Activated CD8-positive, alpha-beta memory T cell treated with anti-CD3 and anti-CD28 coated beads, Interleukin-2, amount 50 U/mL, for 1 hour (primary cell): ENCODE results near the gene KLB.

ENCODE experiments used
- DNase-seq: peaks from one replicate; pipeline ENCODE4 v3.0.0-alpha.2; 2020; ENCODE audit errors: extremely low read depth

Gene KLB

DNA sequence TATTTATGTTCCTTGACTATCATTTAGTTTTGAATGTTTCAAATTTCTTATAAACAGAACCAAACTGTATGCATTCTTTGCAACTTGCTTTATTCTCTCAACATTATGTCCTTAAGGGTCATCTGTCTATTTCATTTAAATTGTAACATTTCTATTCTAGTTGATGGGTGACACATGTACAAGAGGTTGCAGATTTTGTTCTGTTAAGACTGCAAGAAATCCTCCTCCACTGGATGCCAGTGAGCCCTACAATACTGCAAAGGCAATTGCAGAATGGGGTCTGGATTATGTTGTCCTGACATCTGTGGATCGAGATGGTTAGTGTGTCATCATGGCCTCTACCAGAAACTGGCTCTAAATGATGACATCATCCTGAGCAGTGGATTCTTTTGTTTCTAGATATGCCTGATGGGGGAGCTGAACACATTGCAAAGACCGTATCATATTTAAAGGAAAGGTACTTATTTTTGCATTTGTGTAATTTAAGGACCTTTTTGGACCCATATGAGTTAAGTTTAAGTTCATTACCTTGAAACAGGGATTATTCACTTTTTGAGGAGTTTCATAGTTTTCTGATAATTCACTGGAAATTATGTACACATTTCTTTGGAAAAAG lies 58.3 kb downstream of the KLB start:
- DNase-seq, result no peak

DNA sequence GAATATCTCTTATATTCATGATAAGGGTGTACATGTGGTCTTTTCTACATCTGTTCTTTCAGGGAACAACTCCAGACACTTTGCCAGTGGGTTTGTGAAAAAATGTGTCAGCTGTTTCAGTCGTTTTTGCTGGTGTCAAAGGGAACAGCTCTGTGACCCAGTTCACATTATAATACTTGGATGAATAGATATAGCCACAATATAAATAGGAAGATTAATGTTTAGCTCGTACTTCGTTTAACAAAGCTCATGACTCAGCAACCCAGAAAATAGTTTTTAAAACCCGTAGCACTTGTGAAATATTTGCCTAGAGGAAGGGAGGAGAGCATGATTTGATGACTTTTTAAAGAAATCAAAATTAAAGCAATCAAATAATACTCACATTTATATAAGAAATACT lies 60.0 kb downstream of the KLB start:
- no peak for DNase-seq

DNA sequence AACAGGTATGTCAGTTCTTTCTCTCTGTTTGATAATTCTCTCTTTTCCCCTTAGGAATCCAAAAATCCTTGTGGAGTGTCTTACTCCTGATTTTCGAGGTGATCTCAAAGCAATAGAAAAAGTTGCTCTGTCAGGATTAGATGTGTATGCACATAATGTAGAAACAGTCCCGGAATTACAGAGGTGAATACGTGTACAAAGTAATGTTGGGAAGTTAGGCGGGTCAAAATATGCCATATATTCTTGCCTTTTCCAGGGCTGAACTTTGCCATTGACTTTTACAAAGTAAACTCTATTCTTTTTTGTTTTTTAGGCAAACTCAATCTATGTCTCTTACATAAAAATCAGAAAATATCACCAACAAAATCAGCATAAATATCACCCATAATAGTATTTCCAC lies 60.7 kb downstream of the KLB start:
- DNase-seq, result no peak

DNA sequence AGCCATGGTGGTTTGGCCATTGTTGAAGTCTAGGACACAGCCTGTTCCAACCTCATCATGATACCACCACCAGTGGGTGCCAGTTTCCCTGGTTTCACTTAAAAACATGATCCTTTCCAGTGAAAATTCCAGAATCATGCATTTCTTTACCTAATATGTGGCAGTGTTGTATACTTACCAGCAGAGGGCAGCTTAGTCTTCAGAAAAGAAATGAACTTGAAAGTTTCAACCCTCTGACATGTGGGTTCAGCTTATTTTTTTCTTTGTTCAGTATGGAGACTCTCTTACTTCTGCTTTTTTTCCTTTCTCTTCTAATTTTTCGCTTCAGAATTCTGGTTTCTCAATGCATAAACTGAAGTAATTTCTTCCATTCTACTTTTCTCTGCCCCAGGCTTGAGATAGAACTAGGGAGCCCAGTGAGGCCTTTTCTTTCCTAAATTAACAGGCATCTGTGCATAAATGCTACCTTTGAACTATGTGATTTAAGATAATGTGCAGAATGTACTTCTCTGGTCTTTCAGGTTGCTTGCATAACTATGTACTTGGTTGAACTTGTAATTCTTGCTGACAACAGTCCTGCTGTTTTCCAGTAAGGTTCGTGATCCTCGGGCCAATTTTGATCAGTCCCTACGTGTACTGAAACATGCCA lies 62.8 kb downstream of the KLB start:
- no peak for DNase-seq

DNA sequence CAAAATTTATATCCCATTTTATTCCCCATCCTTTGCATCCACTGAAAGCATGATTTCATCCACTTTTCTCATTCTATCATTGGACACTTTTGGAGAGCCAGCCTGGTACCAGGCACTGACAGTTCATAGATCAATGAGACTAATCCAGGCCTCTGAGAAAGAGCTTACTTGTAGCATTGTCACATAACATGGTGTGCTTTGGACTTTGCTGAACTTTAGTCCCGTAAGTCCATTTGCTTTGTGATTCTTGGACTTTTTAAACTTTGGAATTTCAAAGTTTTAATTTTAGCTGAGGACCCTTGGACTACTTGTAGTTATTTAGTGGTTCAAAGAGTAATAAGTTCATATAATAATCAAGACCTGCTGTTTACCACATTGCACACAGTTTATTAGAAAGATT lies 63.7 kb downstream of the KLB start:
- no peak for DNase-seq

DNA sequence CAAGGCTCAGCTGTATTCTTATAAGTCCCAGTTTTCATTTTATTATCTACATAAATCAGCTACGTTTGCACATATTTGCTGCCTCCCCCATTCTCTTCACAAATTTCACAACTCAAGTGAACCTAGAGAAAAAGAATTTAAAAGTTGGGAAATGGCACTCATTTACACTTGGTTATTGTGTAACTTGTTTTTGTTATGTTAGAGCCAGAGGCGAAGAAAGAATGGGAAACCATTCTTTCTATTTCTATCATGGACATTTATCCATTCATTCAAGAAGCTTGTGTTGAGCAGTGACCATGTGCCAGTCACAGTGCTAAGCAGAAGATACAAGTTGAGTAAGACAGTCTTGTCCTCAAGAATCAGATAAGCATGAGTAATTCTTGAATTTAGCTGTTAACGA lies 65.7 kb downstream of the KLB start:
- no peak for DNase-seq

DNA sequence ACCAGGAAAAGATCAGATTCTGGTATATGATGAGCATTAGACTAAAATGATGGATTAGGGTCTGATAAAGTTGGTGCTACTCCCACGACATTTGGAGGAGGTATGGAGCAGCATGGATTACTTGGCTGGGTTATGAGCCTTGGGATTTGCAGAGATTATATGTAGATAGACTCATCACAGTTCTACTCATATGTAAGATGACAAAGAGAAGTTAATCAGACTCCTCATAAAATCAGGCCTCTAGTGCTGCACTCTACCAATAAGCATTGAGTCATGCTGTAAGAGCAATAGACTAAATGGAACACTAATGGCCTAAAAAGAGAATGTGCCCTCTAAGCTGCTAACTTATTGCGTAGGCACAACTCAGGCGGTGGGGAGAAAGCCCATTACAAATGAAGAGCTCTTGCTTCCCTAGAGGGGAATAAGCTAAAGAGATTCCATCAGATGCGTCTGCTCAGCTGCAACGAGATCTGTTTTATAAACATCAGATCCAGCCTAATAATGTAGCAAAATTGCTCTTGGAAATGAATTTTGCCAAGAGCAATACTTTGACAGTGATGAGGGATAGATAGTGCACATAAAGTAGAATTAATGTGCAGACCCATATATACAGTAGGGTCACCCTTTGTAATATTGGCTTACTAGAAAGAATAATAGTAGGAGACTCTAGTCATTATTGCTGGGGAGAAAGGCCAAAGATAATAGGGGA lies 69.6 kb downstream of the KLB start:
- no peak for DNase-seq

DNA sequence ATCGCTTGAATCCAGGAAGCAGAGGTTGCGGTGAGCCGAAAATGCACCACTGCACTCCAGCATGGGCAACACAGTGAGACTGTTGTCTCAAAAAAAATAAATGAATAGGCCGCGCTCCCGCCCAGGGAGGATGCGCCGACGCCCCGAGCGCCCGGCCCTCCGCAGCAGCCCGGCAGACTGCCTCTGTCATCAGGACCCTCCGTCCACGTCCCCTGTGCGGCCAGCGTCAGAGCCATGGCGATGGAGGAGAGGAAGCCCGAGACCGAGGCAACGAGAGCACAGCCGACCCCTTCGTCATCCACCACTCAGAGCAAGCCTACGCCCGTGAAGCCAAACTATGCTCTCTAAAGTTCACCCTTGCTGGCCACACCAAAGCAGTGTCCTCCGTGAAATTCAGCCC lies 73.5 kb downstream of the KLB start:
- DNase-seq, result no peak

DNA sequence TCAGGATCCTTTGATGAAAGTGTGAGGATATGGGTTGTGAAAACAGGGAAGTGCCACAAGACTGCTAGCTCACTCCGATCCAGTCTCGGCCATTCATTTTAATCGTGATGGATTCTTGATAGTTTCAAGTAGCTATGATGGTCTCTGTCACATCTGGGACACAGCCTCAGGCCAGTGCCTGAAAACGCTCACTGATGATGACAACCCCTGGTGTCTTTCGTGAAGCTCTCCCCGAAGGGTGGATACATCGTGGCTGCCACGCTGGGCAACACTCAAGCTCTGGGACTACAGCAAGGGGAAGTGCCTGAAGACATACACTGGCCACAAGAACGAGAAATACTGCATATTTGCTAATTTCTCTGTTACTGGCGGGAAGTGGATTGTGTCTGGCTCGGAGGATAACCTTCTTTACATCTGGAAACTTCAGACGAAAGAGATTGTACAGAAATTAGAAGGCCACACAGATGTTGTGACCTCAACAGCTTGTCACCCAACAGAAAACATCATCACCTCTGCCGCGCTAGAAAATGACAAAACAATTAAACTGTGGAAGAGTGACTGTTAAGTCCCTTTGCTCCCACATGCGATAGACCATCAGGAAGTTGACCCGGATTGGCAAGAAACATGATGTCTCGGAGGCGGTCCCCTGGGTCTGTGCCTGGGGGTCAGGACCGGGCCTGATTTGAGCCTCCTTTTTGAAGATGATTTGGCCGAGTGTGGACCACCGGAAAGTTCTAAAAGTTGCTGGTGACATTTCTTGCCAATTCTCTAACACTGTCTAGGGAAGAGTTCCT lies 74.4 kb downstream of the KLB start:
- no peak for DNase-seq

DNA sequence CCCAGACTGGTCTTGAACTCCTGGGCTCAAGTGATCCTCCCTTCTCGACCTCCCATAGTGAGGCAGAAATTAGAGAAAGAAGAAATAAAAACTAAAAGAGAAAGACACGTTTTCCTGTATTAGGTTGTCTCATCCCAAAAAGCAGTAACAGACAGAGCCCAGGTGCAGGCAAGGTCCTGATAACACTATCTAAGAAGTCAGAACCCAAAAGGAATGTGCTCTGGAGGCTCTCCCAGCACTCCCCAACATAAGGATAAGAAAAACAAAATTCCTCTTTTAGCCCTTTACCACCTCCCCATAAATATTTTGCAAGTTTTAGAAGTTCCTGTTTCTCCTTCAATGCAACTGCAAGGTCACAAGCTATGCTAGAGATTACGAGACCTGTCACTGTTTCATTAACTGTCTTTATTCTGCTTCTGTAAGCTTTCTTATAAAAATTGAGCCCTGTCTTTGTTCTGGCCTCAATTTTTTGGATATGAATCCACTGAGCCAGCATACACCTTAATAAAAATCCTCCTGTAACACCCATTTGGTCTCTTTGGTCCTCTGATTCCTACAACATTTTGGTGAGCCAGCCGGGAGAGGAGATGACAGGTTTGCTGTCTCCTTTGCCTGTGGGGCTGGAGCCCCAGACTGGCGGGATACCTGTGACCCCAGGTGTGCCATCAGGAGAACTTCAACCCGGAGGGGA lies 78.0 kb downstream of the KLB start:
- DNase-seq, result no peak

DNA sequence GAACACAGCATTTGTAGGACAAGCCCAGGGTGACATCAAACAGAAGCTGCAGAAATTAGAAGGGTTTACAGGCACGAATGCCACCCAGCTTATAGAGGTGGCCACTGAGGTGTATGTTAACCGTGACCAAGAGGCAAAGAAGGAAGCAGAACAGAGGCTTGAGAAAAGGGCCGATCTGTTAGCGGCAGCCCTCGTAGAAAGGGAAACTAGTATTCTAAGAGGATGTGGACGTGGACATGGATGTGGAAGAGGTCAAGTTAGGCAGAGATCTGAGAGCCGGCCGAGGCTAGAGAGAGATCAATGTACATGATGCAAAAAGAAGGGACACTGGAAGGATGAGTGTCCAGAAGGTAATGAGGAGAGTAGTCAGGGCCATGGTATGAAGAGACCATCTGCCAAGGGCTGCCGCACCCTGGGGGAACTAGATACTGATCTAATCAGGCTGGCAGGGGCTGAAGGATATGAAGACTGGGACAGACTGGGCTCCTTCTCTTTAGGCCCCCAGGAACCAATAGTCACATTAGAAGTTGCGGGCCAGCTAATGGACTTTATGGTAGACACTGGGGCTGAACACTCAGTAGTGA lies 79.6 kb downstream of the KLB start:
- DNase-seq, result no peak

DNA sequence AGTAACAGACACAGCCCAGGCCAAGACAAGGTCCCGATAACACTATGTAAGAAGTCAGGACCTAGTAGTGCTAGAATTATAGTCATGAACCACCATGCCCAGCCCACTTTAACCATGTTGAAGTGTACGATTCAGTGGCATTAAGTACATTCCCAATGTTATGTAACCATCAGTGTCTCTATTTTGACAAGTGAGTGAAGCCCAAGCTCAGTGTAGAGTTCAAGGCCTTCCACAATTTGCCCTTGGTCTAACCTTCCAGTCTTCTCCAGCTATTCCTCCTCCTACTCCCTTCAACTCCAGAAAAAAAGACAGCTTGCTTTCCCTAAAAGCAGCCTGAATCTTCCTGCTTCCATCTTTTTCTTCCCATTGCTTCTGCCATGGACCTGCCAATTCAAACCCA lies 83.6 kb downstream of the KLB start:
- no peak for DNase-seq

DNA sequence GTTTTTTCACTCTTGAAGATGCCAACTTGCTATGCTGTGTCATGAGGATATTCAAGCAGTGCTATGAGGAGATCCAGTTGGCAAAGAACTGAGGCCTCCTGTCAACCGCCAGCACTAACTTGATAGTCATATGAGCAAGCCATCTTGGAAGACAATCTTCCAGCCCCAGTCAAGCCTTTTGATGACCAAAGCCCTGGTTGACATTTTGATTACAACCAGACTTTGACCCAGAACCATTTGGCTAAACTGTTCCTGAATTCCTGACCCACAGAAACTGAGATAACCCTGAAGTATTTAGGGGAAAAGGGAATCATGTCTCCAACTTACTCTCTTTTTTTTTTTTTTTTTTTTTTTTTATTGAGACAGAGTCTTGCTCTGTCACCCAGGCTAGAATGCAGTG lies 87.6 kb downstream of the KLB start:
- DNase-seq, result no peak

DNA sequence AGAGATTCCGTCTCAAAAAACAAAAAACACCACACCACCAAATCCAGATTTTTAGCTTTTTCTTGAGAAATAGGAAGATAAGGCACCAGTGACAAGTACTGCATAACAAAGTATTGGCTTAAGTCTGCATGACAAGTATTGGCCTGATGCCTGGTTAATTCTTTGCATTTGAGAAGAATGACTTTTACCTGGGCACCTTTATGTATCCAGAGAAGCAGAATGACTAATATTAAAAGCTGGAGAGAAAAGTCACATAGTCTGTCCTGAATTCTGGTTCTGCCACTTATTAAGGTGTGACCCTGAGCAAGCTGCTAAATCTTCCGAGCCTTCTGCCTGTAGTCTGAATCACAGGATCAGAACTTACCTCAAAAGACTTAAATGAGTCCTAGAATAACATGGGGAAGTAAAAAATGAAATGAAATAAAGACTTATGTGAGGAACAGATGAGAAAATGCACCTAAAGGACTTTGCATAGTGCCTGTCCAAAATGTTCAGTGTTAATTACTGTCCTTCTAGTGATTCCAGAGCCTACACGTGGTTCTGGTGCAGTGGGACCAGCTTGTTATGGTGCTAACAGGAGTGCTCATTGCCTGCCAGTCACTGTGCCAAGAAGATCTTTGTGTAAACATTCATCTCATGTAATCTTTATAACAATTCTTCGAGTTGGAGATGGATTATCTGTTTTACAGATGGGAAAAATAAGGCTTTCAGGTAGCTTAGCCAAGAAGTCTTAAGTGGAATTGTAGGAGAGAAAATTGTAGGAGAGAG lies 88.9 kb downstream of the KLB start:
- DNase-seq, result no peak

DNA sequence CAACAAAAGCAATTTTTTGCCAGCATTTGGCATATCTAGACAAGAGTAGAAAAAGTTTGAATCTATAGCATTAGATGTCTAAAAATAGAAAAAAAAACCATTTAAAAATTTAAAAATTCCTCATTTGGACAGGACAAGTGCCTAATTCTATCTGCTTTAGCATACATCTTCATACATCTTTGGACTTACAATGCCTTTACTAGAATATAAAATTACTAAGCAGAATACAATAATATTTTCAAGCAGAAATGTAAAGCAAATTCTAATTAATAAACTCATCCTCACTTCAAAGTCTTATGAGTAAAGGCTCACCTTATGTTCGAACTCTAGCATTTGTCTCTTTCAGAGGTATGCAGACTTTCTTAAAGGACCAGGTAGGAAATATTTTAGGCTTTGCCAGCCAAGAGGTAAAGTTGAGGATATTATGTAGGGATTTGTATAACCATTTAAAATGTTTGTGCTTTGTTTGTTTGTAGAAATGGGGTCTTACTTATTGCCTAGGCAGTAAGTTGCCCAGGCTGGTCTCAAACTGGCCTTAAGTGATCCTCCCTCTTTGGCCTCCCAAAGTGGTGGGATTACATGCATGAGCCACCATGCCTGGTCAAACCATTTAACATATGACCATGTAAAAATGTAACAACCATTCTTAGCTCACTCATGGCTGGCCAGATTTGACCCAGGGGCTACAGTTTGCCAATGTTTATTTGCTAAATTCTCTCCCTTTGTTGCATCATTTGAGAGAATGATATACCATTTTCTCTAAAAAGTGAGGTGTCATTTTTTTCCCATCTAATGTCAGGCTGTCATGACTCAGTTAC lies 91.4 kb downstream of the KLB start:
- DNase-seq, result no peak

DNA sequence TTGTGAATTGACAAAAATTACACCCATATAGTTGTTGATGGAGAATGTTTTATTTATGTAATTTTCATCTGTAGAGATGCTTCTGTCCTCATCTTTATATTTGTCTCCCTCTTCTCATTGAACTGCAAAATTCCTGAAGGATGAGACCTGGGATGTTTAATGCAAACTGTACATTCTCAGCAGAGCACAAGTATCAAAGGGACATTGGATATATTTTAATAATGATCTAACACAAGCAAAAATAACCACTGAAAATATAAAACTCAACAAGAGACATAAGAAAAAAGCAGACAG lies 91.9 kb downstream of the KLB start:
- no peak for DNase-seq
